ENCODE results near the gene HUS1.

The HUS1 gene

GRCh38 chr7:47953822-47954221 lies 25.6 kb downstream of the HUS1 start:
- peaks cover 22% of the 10 kb centered on the region for H3K36me3 ChIP-seq (ENCODE audit: insufficient read depth, low read length)
- H3K4me3 ChIP-seq (ENCODE audit: low read depth in 1 of 2, low read length in 2 of 2), result no peak overlapping the region
- H3K9me3 ChIP-seq (ENCODE audit: low read length), result no peaks in the 10 kb centered on the region
- no peak overlapping the region for H3K27ac ChIP-seq (ENCODE audit: low read depth, low read length)
- no peaks in the 10 kb centered on the region for H3K27me3 ChIP-seq (ENCODE audit: control insufficient read depth in 1 of 2, insufficient read depth in 2 of 2, low read length in 2 of 2)
- no peak overlapping the region for H3K9ac ChIP-seq (ENCODE audit: low read length)
- no peaks in the 10 kb centered on the region for H3K4me1 ChIP-seq (ENCODE audit: insufficient read depth, low read length)

- H3K27ac ChIP-seq (ENCODE audit: low read depth, low read length), result no peak overlapping the region
- H3K27me3 ChIP-seq (ENCODE audit: control insufficient read depth in 1 of 2, insufficient read depth in 2 of 2, low read length in 2 of 2), result no peaks in the 10 kb centered on the region
- H3K36me3 ChIP-seq (ENCODE audit: insufficient read depth, low read length), result peaks cover 22% of the 10 kb centered on the region
- H3K4me1 ChIP-seq (ENCODE audit: insufficient read depth, low read length), result no peaks in the 10 kb centered on the region
- H3K9me3 ChIP-seq (ENCODE audit: low read length), result no peaks in the 10 kb centered on the region
- H3K9ac ChIP-seq (ENCODE audit: low read length), result no peak overlapping the region
- no peak overlapping the region for H3K4me3 ChIP-seq (ENCODE audit: low read depth in 1 of 2, low read length in 2 of 2)
Observed at GRCh38 chr7:47952224-47952623, 27.2 kb downstream of the HUS1 start.

DNA sequence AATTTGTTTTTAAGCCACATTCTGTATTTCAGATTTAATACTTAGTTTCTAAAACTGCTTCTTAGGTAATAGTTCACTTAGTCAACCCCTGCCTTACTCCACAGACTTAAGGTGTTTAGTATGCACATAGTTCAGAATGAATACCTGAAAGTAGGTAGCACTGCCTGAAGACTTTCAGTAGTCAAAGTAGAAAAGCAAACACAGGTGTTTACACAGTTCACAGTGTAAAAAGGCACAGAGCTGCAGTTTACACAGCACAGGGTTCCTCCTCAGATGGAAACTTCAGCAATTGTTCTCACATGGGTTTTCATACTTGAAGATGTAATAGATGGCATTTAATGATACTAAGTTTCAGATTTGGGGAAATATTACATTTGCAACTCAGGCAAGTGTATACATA lies 28.0 kb downstream of the HUS1 start:
- H3K27ac ChIP-seq (ENCODE audit: low read depth, low read length), result no peak overlapping the region
- H3K9me3 ChIP-seq (ENCODE audit: low read length), result no peaks in the 10 kb centered on the region
- H3K9ac ChIP-seq (ENCODE audit: low read length), result no peak overlapping the region
- peaks cover 14% of the 10 kb centered on the region for H3K36me3 ChIP-seq (ENCODE audit: insufficient read depth, low read length)
- H3K4me3 ChIP-seq (ENCODE audit: low read depth in 1 of 2, low read length in 2 of 2), result no peak overlapping the region
- no peaks in the 10 kb centered on the region for H3K4me1 ChIP-seq (ENCODE audit: insufficient read depth, low read length)
- H3K27me3 ChIP-seq (ENCODE audit: control insufficient read depth in 1 of 2, insufficient read depth in 2 of 2, low read length in 2 of 2), result no peaks in the 10 kb centered on the region

- Histone ChIP-seq H3K4me3 (ENCODE audit: low read depth in 1 of 2, low read length in 2 of 2) (no peak overlapping the region), H3K9me3 (ENCODE audit: low read length) (no peaks in the 10 kb centered on the region), H3K36me3 (ENCODE audit: insufficient read depth, low read length) (peaks cover 9% of the 10 kb centered on the region), H3K9ac (ENCODE audit: low read length) (no peak overlapping the region), H3K27me3 (ENCODE audit: control insufficient read depth in 1 of 2, insufficient read depth in 2 of 2, low read length in 2 of 2) (no peaks in the 10 kb centered on the region), H3K4me1 (ENCODE audit: insufficient read depth, low read length) (no peaks in the 10 kb centered on the region), H3K27ac (ENCODE audit: low read depth, low read length) (no peak overlapping the region)
Observed at GRCh38 chr7:47950714-47951113, 28.7 kb downstream of the HUS1 start.

DNA sequence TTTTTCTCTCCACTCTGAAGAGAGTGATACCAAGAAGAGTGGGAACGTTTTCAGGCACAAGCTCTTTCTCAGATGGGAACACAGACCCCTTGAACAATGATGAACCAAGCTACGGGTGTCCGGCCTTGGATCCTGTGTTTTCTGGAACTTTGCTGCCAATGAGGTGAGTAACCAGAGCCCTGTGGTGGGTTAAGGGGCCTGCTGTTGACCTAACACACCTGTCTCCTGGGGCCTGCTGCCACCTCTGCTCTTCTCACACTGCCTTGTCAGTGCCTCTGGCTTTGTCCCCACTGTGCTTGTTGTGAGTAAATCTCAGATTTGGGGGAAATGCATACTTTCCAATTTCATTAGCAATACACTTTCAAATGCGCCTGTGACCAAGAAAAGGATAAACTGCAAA lies 29.7 kb downstream of the HUS1 start:
- Histone ChIP-seq H3K27ac (ENCODE audit: low read depth, low read length) (no peak overlapping the region), H3K9ac (ENCODE audit: low read length) (no peak overlapping the region), H3K4me3 (ENCODE audit: low read depth in 1 of 2, low read length in 2 of 2) (no peak overlapping the region), H3K4me1 (ENCODE audit: insufficient read depth, low read length) (no peaks in the 10 kb centered on the region), H3K9me3 (ENCODE audit: low read length) (no peaks in the 10 kb centered on the region), H3K36me3 (ENCODE audit: insufficient read depth, low read length) (peaks cover 5% of the 10 kb centered on the region), H3K27me3 (ENCODE audit: control insufficient read depth in 1 of 2, insufficient read depth in 2 of 2, low read length in 2 of 2) (no peaks in the 10 kb centered on the region)

- no peaks in the 10 kb centered on the region for H3K27me3 ChIP-seq (ENCODE audit: control insufficient read depth in 1 of 2, insufficient read depth in 2 of 2, low read length in 2 of 2)
- no peaks in the 10 kb centered on the region for H3K36me3 ChIP-seq (ENCODE audit: insufficient read depth, low read length)
- H3K4me3 ChIP-seq (ENCODE audit: low read depth in 1 of 2, low read length in 2 of 2), result no peak within 1 kb of the TSS
- no peaks in the 10 kb centered on the region for H3K9me3 ChIP-seq (ENCODE audit: low read length)
- no peak within 1 kb of the TSS for H3K9ac ChIP-seq (ENCODE audit: low read length)
- no peak within 1 kb of the TSS for H3K27ac ChIP-seq (ENCODE audit: low read depth, low read length)
- H3K4me1 ChIP-seq (ENCODE audit: insufficient read depth, low read length), result no peaks in the 10 kb centered on the region
Observed at GRCh38 chr7:47948141-47948790, 31.1 kb downstream of the HUS1 start, which contains the start of gene PKD1L1. Gene PKD1L1 (minus strand): TSS chr7:47948466. CDS start chr7:47948440, 26 bp downstream.

GRCh38 chr7:47947355-47947749 lies 32.1 kb downstream of the HUS1 start:
- Histone ChIP-seq H3K4me1 (ENCODE audit: insufficient read depth, low read length) (no peaks in the 10 kb centered on the region), H3K9ac (ENCODE audit: low read length) (no peak overlapping the region), H3K27me3 (ENCODE audit: control insufficient read depth in 1 of 2, insufficient read depth in 2 of 2, low read length in 2 of 2) (no peaks in the 10 kb centered on the region), H3K36me3 (ENCODE audit: insufficient read depth, low read length) (no peaks in the 10 kb centered on the region), H3K4me3 (ENCODE audit: low read depth in 1 of 2, low read length in 2 of 2) (no peak overlapping the region), H3K9me3 (ENCODE audit: low read length) (no peaks in the 10 kb centered on the region), H3K27ac (ENCODE audit: low read depth, low read length) (no peak overlapping the region)

DNA sequence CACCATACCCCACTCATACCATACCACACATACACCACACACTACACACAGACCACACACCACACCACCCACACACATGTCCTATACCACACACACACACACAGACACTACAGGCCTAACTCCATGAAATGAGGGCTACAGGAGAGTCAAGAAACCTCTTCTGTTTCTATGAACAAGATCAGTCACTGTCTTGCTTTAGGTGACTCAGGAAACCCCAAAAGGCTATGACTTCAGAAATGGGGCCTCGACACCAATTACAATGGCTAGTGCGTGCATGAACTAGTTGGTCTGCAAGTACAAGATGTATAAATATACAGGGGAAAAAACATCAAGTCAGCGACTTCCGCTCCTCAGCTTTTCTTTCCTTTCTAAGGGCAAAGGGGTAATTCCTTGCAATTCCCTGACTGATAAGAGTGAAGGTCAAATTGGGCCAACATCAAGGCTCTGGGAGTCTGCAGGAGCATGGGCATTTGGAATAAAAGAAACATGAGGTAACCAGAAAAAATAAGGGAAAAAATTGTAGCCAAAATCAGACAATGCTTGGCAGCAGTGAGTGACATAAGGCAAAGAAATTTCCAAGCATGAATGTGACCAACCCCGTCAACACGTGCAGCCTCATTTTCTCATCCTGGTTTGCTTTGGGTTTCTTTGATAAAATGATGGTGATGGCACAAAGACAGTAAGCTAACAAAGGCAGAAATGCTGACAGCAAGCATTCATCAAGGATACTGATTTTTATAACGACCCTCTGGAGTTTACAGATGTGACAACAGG lies 32.6 kb downstream of the HUS1 start:
- no peaks in the 10 kb centered on the region for H3K27me3 ChIP-seq (ENCODE audit: control insufficient read depth in 1 of 2, insufficient read depth in 2 of 2, low read length in 2 of 2)
- no peak overlapping the region for H3K4me3 ChIP-seq (ENCODE audit: low read depth in 1 of 2, low read length in 2 of 2)
- H3K36me3 ChIP-seq (ENCODE audit: insufficient read depth, low read length), result no peaks in the 10 kb centered on the region
- H3K27ac ChIP-seq (ENCODE audit: low read depth, low read length), result no peak overlapping the region
- no peak overlapping the region for H3K9ac ChIP-seq (ENCODE audit: low read length)
- no peaks in the 10 kb centered on the region for H3K9me3 ChIP-seq (ENCODE audit: low read length)
- H3K4me1 ChIP-seq (ENCODE audit: insufficient read depth, low read length), result no peaks in the 10 kb centered on the region

DNA sequence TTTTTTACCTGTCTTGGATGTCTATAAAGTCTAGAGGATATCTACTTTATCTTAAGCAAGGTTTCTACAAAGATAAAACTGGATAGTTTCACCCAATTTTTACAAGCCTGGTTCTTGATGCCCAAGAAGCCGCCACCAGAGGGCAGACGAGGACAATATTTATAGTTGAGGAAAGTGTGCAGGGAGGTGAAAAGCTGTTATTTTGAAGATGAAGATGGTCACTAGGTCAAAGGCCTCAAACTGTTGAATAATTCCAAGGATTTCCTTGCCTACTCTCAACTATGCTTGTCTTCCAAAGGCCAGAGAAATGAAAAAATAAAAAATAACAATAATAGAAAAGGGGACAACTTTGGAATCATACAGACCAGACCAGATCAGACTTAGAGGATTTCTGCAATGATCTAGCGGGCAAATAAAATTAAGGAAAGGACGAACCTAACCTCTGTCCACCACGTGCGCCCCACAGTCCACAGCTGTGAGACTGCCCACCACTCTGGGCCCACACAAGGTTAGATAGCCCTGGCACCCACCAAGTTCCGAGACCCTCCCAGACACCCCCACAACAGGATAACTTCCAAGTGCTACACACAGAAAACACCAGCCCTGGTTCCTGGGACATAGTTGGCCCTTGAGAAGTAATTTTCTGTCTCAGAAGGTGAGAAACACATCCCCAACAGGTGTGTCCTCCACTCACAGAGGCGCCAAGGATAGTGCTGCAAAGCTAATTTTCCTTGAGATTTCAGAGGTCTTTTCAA lies 34.0 kb downstream of the HUS1 start:
- Histone ChIP-seq H3K9ac (ENCODE audit: low read length) (no peak overlapping the region), H3K4me3 (ENCODE audit: low read depth in 1 of 2, low read length in 2 of 2) (no peak overlapping the region), H3K27ac (ENCODE audit: low read depth, low read length) (no peak overlapping the region), H3K9me3 (ENCODE audit: low read length) (no peaks in the 10 kb centered on the region), H3K36me3 (ENCODE audit: insufficient read depth, low read length) (no peaks in the 10 kb centered on the region), H3K4me1 (ENCODE audit: insufficient read depth, low read length) (no peaks in the 10 kb centered on the region), H3K27me3 (ENCODE audit: control insufficient read depth in 1 of 2, insufficient read depth in 2 of 2, low read length in 2 of 2) (no peaks in the 10 kb centered on the region)

- no peak overlapping the region for H3K27ac ChIP-seq (ENCODE audit: low read depth, low read length)
- no peaks in the 10 kb centered on the region for H3K9me3 ChIP-seq (ENCODE audit: low read length)
- H3K27me3 ChIP-seq (ENCODE audit: control insufficient read depth in 1 of 2, insufficient read depth in 2 of 2, low read length in 2 of 2), result no peaks in the 10 kb centered on the region
- H3K36me3 ChIP-seq (ENCODE audit: insufficient read depth, low read length), result no peaks in the 10 kb centered on the region
- H3K4me1 ChIP-seq (ENCODE audit: insufficient read depth, low read length), result no peaks in the 10 kb centered on the region
- H3K4me3 ChIP-seq (ENCODE audit: low read depth in 1 of 2, low read length in 2 of 2), result no peak overlapping the region
- no peak overlapping the region for H3K9ac ChIP-seq (ENCODE audit: low read length)
Observed at GRCh38 chr7:47944536-47945260, 34.7 kb downstream of the HUS1 start.

All from muscle layer of colon (tissue), 2 donors.